Nasal cavity respiratory epithelium epithelial cell of viscerocranial mucosa (primary cell): Measurements from ENCODE around the gene CHRNG. TPM values are rescaled to one million over a fixed set of nuclear protein-coding genes. Genes with fewer than 3 reads are reported as not detected.

Source experiments
- total RNA-seq: library from RNA; depleted of rRNA; stranded (reverse); fragments of >200 nt; gene quantifications from 2 replicates; pipeline ENCODE4 v1.2.3, GENCODE V29; 2014

CHRNG gene
- total RNA-seq = not detected in 2 replicates

GRCh38 chr2:232539298-232540231 lies at the start of gene CHRNG:
Gene CHRNG, plus strand, starts transcription at chr2:232539692. Its CDS starts 56 bp downstream, at chr2:232539748.

GRCh38 chr2:232519581-232520438 lies 19.7 kb upstream of the CHRNG start, which contains the start of gene PRSS56:
Gene PRSS56, plus strand, starts transcription at chr2:232520388. Its CDS starts 211 bp downstream, at chr2:232520599.

GRCh38 chr2:232525791-232526371 lies 13.6 kb upstream of the CHRNG start, which contains the start of gene CHRND:
Gene CHRND, plus strand, starts transcription at chr2:232526160. Its CDS starts 56 bp downstream, at chr2:232526216.

GRCh38 chr2:232550354-232551249 lies 11.1 kb downstream of the CHRNG start, which contains the start of the genes EIF4E2 and TIGD1:
Gene EIF4E2, plus strand, starts transcription at chr2:232550689. Its CDS starts 36 bp downstream, at chr2:232550725.
Gene TIGD1, minus strand, starts transcription at chr2:232550557. Its CDS starts 675 bp downstream, at chr2:232549882.

Other genes with a start within 250 kb of the CHRNG start
- under 0.01 TPM in 1 of 2 replicates, not detected in the other for gene ALPP, start 160.9 kb upstream of the CHRNG start, total RNA-seq
- gene ALPG, start 132.8 kb upstream of the CHRNG start, total RNA-seq = not detected in 2 replicates
- not detected in 2 replicates for gene ALPI, start 83.5 kb upstream of the CHRNG start, total RNA-seq
- gene ECEL1, start 51.9 kb upstream of the CHRNG start, total RNA-seq = not detected in 2 replicates
- not detected in 2 replicates for gene PRSS56, start 19.3 kb upstream of the CHRNG start, total RNA-seq
- gene CHRND, start 13.5 kb upstream of the CHRNG start, total RNA-seq = not detected in 2 replicates
- gene TIGD1, start 10.9 kb downstream of the CHRNG start, total RNA-seq = 1.0 and 2.8 TPM in 2 replicates
- gene EIF4E2, start 11.0 kb downstream of the CHRNG start, total RNA-seq = 60.2 and 68.7 TPM in 2 replicates
- gene EFHD1, start 93.9 kb downstream of the CHRNG start, total RNA-seq = 0.07 TPM in 1 of 2 replicates, not detected in the other
- 56.0 and 63.4 TPM in 2 replicates for gene GIGYF2, start 157.6 kb downstream of the CHRNG start, total RNA-seq
- gene KCNJ13, start 236.9 kb downstream of the CHRNG start, total RNA-seq = not detected in 2 replicates